Suprapubic skin (tissue), 4 donors: ENCODE data around the gene ZNF521.

Experiments
- CTCF ChIP-seq, 2 donors: fragments of 200-600 bp in 1 of 2; fragments of 450-650 bp in 1 of 2; sonication (generic) in 1 of 2; IDR thresholded peaks; one replicate each; pipeline ENCODE4 v1.5.1; 2016 to 2019; ENCODE audit warnings: antibody characterized with exemption in 2 of 2, mild to moderate bottlenecking in 1 of 2, moderate library complexity in 1 of 2
- EP300 ChIP-seq: sonication (generic); formaldehyde crosslinking; IDR thresholded peaks from one replicate; pipeline ENCODE4 v1.6.1; 2017; ENCODE audit warnings: antibody characterized with exemption
- POLR2AphosphoS5 ChIP-seq, 3 donors: sonication (generic); formaldehyde crosslinking; IDR thresholded peaks; one replicate each; pipeline ENCODE4 v1.6.1; 2017; ENCODE audit warnings: antibody characterized with exemption in 3 of 3

GRCh38 chr18:25053466-25053865 is 298.5 kb downstream of the ZNF521 start:
- no peak for TF ChIP-seq CTCF (IDR thresholded peaks at IDR 0.05)
- TF ChIP-seq EP300: no peak
- no peak for TF ChIP-seq POLR2AphosphoS5 (IDR thresholded peaks at IDR 0.05)
